Keratinocyte (primary cell): Measurements from ENCODE around the gene TMEM256.

ENCODE experiments used
- EZH2 ChIP-seq: IDR thresholded peaks from one replicate; pipeline ENCODE4 v1.6.1; 2012; ENCODE audit warnings: inconsistent platforms, mild to moderate bottlenecking, low read length, moderate library complexity
- TF ChIP-seq, protein P1 (sequence below), 3 experiments: IDR thresholded peaks in 1 of 3; conservative IDR thresholded peaks in 1 of 3; optimal IDR thresholded peaks in 1 of 3; 2 replicates in 2 of 3; 3 replicates in 1 of 3; pipeline versions ENCODE3 to v1.5.1; 2011; ENCODE audit warnings: low read length in 3 of 3, mild to moderate bottlenecking in 3 of 3, moderate library complexity in 2 of 3, control low read depth in 1 of 3, inconsistent platforms in 1 of 3; ENCODE audit not compliant: insufficient read depth in 2 of 3; ENCODE audit errors: extremely low read depth in 1 of 3

DNA sequence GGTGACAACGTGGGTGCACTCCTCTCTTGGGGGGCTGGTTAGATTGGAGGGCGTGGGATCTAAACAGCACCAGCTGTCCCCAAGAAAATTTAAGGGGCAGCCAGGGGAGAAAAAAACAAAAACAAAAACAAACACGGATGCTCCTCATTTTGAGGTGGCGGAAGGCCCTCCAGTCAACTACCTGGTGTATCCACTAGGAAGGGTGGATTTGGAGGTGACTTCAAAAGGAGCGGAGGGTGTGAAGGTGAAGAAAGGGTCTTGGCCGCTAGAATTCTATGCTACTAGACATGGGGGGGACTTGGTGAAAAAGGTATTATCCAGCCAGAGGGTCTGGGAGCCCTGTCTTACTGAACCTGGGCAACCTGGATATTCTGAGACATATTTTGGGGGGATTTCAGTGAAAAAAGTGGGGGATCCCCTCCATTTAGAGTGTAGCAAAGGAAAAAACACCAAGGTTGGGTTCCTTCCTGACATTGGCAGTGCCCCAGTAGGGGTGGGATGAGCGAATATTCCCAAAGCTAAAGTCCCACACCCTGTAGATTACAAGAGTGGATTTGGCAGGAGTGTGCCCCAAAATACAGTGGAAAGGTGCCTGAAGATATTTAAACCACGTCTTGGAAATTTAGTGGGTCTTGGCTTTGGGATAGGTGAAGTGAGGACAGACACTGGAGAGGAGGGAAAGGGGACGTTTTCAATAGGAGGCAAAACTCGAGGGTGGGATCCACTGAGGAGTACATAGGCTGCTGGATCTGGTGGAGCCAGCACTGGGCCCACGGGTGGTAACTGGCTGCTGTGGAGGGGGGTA is 35.0 kb upstream of the TMEM256 start:
- TF ChIP-seq EZH2: no peak
- TF ChIP-seq, protein P1, sequence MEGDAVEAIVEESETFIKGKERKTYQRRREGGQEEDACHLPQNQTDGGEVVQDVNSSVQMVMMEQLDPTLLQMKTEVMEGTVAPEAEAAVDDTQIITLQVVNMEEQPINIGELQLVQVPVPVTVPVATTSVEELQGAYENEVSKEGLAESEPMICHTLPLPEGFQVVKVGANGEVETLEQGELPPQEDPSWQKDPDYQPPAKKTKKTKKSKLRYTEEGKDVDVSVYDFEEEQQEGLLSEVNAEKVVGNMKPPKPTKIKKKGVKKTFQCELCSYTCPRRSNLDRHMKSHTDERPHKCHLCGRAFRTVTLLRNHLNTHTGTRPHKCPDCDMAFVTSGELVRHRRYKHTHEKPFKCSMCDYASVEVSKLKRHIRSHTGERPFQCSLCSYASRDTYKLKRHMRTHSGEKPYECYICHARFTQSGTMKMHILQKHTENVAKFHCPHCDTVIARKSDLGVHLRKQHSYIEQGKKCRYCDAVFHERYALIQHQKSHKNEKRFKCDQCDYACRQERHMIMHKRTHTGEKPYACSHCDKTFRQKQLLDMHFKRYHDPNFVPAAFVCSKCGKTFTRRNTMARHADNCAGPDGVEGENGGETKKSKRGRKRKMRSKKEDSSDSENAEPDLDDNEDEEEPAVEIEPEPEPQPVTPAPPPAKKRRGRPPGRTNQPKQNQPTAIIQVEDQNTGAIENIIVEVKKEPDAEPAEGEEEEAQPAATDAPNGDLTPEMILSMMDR (optimal IDR thresholded peaks at IDR 0.05 in 1 of 3, IDR thresholded peaks at IDR 0.05 in 1 of 3, conservative IDR thresholded peaks at IDR 0.05 in 1 of 3; ENCODE audit: extremely low read depth in 1 of 3, insufficient read depth in 2 of 3, low read length in 3 of 3): no peak
